Measurements from ENCODE around the gene BLACAT1.
A peak's percentile ranks its signal among the peaks of the same experiment; 100 is the strongest.
"Not testable (repeated sequence)": the region's sequence is repeated elsewhere in the genome, so short reads cannot be mapped to it uniquely, and the experiment has no call there.

The BLACAT1 gene

GRCh38 chr1:205483372-205483771 lies 27.5 kb upstream of the BLACAT1 start:
- no peak for DNase-seq

- not testable (repeated sequence) for DNase-seq
Observed at GRCh38 chr1:205482587-205482986, 26.7 kb upstream of the BLACAT1 start.

DNA sequence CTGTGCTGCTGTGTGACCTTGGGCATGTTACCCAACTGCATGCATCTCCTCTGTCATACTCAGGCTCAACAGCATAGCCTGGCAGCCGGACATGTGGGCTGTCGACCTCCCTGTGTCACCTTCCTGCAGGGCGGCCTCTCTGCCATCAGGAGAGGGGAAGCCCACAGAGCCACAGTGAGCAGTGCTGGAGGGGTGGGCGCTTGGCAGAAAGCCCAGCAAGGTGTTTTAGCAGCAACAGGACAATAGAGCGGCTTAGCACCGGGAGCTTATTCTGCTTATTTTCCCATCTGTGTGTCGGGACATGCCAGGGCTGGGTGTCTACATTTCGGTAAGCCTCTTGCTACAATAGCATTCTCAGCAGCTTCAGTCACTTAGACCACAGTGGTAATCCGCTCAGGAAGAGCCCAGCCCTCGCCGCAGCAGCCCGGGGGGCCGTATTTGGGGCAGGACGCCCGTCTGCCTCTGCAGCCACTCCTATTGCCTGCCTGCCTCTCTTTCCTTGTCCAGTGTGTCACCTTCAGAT lies 25.8 kb upstream of the BLACAT1 start:
- DNase-seq, result no peak

- no peak for DNase-seq
Observed at GRCh38 chr1:205481218-205481617, 25.4 kb upstream of the BLACAT1 start.

- peak; percentile 49 for DNase-seq
Observed at GRCh38 chr1:205480349-205480985, 24.6 kb upstream of the BLACAT1 start.

GRCh38 chr1:205478985-205479384 lies 23.1 kb upstream of the BLACAT1 start:
- not testable (repeated sequence) for DNase-seq

- DNase-seq, result no peak
Observed at GRCh38 chr1:205477759-205478247, 22.0 kb upstream of the BLACAT1 start.

GRCh38 chr1:205477121-205477758 lies 21.4 kb upstream of the BLACAT1 start:
- no peak for DNase-seq

DNA sequence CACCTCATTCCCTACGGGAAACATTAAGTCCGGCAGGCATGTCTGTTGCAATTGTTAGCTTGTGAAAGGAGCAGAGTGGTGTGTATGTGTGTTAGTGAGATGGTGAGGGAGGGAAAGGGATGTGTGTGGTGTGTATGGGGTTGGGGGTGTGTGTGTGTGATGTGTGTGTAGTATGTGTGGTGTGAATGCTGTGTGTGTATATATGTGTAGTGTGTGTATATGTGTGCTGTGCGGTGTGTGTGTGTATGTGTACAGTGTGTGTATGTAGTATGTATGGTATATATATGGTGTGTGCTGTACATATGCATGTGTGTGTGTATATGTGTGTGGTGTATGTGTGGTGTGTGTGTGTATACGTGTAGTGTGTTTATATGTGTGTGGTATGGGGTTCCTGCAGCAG lies 20.8 kb upstream of the BLACAT1 start:
- no peak for DNase-seq

GRCh38 chr1:205475855-205476254 lies 20.0 kb upstream of the BLACAT1 start:
- no peak for DNase-seq

GRCh38 chr1:205474571-205474970 lies 18.7 kb upstream of the BLACAT1 start:
- DNase-seq, result no peak

DNA sequence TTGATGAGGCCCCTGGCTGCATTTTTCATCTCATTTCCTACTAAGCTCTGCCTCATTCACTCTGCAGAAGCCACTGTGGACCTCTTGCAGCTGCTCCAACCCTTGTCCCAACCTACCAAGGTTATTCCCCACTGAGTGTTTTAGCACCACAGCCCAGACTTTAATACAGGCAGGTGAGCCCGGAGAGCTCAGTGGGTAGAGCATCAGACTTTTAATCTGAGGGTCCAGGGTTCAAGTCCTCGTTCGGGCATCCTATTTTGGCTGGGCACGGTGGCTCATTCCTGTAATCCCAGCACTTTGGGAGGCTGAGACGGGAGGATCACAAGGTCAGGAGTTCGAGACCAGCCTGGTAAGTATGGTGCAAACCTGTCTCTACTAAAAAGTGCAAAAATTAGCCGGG lies 18.1 kb upstream of the BLACAT1 start:
- no peak for DNase-seq

DNA sequence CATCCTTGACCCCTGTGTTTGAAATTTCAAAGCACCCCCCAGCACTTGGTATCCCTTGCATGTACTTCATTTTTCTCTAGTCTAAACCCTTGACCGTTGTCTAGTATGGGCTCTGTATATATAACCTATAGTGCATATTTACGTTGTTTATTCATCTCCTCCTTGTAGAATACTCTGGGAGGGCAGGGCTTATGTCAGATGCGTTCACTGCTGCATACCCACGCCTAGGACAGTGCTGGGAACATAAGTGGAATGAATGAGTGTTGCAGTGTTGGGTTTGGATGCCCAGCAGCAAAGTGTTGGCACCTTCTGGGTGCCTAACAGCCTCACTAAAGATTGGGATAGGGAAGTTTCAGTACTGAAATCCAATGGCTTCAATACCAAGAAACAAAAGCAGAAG lies 17.6 kb upstream of the BLACAT1 start:
- DNase-seq, result no peak

GRCh38 chr1:205472737-205473441 lies 17.0 kb upstream of the BLACAT1 start:
- DNase-seq, result no peak

GRCh38 chr1:205470131-205470530 lies 14.3 kb upstream of the BLACAT1 start:
- no peak for DNase-seq

- DNase-seq, result no peak
Observed at GRCh38 chr1:205466595-205467220, 10.9 kb upstream of the BLACAT1 start.

GRCh38 chr1:205465392-205465791 lies 9.5 kb upstream of the BLACAT1 start:
- no peak for DNase-seq

DNA sequence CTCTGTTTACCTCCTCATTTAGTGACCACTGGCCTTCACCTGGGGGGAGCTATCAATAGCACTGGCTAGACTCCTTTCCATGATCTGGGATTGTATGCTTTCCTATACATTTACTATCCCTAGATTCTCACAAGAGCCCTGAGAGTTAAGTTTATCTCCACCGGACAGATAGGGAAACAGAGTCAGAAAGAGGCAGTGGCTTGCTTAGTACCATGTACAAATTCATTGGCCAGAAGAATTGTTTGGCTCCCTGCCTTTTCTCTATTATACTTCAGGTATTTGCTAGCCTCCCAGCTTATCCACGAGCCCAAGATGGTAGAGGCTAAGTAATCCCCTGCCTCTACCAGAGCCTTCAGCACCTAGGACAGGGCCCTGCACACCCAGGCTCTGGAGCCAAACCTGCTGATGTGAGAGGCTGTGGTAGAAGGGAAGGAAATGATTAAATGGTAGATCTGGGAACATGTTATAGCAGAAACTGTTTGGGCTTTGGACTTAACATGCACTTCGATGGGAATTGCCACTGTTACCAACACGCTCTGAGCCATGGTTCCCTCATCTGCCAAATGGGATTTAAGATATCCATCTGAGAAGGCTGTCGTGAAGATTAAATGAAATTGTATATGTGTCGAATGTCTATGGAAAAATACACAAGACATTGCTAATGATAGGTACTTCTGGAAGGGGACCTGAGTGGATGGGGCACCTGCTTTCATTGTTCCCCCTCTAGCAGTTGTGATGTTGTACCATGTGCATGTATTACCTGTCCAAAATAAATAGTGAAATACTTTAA lies 3.1 kb upstream of the BLACAT1 start:
- DNase-seq, result no peak

DNA sequence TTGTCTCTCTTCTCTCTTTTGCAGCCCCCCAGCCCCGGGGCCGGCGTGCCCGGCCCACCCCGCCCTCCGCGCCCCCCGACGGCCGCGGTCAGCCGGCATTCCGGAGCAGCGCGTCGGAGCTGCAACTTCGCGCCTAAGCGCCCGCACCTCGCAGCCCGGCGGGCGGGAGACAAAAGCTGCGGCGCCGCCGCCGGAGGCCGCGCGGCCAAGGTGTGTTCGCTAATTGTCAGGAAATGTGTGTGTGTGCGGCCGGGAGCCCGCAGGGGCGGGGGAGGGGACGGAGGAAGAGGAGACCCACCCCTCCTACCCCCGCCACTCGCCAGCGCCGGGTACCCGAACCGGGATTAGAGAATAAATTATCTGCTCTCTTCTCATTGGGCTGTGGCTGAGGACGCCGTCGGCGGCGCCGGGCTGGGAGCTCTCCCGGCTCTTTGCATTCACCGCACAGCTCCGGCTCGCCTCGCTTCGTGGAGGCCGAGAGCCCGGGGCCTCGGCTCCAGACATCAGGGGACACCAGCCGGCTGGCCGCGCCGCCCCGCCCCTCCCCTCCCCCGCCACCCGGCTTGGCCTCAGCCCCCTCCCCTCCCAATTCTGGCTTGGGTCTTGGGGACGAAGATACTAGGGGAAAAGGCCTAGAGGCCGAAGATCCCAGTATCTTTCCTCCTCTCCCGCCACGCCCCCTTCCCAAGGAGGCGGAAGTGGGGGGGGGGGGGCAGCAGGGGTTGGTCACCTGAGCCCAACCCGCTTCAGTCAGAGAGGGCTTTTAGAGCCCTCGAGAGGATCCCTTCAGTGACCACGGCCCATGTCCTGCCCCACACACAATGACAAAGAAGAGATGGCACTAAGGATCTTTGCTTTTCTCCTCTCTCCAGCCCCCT lies 1.3 kb upstream of the BLACAT1 start:
- no peak for DNase-seq

DNA sequence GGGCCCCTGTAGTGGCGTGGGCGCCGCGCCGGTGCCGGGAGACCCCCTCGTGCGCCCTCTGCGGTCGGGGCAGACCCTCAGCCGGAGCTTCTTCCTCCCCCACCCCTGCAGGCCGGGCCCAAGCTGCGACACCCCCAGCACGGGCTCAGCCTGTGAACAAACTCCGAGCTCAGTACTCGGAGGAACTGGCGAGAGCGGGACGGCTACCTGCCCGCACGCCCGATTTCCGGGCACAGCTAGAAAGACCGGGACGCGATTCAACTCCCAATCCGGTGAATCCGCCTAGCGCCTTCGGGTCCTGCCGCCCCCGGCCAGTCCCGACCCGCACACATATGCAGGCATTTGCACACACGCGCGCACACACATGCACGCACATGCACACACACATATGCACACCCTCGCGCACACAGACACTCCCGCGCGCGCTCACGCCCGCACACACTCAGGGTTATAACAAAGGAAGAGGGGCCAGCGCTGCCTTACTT lies 580 bp upstream of the BLACAT1 start:
- no peak for DNase-seq

GRCh38 chr1:205454903-205455335 lies 926 bp downstream of the BLACAT1 start:
- no peak for DNase-seq
